Iris pigment epithelial cell (primary cell): ENCODE data around the gene USB1.
"Not testable (repeated sequence)": the region's sequence is repeated elsewhere in the genome, so short reads cannot be mapped to it uniquely, and the experiment has no call there.

Experiments used
- DNase-seq: peaks from one replicate; pipeline ENCODE4 v3.0.0-alpha.2; 2011; ENCODE audit warnings: low read depth

USB1 gene

DNA sequence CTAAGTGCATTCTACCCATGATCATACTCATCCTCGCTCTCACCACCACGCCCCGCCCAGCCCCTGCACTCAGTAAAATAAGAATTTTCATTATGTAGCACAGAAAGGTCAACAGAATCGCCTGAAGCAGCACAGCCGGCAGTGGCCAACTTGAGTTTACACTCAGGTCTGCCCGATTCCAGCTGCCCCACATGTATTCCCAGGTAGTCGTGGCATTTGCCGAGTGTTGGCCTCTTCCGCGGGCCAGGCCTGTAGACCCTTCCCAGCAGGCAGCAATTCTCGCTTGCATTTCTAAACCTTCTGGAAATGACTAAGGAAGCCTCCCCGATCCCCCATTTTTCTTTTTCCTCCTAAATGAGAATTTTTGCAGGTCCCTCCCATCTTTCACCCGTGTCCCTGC is 30.9 kb upstream of the USB1 start:
- DNase-seq, result no peak

DNA sequence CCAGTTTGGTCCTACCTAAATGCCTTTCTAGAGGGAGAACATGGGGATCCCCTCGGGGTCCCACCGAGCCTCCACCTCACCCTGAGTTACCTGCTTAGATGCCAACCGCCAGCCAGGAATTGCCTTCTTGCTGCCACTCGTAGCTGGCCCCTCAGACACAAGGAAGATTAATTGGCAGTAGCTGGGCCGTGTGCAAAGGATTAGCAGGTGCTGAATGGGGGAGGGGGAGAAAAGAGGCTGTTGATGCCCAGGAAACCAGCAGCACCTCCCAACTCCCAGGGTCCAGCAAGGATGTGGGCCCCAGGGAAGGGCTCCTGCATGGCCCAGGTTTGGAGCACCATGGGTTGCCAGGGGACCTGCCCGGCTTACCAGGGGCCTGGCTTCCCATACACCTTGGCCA is 30.2 kb upstream of the USB1 start, which contains the start of gene CNGB1:
TSS of gene CNGB1 (minus strand) at position 159 of the 400 bp plus-strand sequence. CDS start 3,842 bp downstream, outside the sequence.
- DNase-seq, result no peak

DNA sequence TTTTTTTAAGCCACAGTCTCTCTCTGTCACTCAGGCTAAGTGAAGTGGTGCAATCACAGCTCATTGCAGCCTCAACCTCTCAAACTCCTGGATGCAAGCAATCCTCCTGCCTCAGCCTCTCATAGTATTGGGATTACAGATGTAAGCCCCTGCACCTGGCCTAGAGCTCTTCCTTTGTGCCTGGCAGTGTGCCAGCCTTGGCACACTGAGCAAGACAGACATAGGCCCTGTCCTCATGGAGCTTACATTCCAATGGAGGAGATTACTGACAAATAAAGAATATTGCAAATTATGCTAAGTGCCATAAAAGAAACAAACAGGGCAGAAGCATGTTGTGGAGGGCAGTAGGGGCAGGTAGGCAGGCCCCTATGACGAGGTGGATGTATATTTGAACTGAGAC is 29.4 kb upstream of the USB1 start:
- DNase-seq, result no peak

DNA sequence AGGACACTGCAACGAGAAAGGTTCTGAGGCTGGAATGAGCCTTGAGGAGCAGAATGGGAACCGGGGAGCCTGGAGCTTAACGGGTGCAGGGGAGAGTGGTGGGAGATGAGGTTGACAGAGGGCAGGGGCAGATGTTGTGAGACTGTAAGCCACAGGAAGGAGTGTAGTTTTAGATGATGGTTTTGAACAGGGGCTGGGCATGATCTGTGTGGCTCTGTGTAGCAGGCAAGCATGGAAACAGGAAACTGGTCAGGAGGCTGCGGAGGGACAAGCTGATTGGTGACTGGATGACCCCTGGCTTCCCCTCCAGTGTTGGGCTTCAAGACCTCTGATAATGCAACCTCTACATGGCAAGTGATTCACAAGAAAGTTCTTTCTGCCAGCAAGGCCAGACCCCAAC is 28.9 kb upstream of the USB1 start:
- no peak for DNase-seq

DNA sequence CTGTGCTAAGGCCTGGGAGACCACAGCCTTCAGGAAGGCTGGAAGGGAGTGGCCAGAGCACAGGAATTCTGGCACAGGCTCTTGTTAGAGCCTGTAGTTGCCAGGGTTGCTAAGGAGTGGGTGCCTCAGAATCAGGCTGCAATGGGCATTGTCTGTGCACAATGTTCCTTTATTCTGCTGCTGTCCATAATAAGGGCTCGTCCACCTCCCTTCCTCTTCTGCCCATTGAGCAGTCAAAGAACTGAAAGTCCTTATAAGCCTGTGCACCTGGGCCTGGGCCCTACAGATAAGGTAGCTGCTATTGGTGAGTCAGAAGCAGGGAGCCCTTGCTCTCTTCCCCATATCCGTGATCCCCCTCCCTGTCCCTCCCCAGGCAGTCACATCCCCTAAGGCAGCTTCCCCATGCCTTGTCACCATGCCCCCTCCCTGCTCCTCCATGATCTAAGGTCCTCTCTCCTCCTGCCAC is 24.8 kb upstream of the USB1 start:
- DNase-seq, result no peak

DNA sequence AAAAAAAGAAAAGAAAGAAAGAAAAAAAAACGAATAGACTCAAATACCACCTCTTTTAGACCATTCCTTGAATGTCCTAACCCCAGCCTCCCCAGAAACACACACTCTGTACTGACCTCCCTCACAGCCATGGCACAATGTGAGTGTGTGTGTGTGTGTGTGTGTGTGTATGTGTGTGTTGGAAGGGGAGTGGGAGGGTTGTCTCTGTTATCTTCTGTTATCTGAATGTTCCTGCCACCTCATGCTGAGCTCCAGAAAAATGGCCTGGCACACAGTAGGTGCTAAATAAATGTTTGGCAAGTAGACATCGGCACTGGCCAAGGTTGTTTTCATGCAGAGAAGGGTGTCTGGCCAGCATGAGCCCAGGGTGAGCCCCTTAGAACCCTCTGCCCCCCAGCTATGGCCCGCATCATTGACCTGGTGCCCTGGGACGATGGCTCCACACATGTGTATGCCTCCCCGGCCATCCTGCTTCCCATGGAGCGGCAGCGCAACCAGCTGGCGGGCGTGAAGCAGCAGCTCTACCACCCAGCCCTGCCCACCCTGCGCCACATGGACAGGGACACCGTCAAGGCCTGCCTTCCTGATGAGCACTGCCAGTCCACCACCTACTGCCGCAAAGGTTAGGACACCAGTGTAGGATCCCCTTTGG is 23.7 kb upstream of the USB1 start:
- no peak for DNase-seq

DNA sequence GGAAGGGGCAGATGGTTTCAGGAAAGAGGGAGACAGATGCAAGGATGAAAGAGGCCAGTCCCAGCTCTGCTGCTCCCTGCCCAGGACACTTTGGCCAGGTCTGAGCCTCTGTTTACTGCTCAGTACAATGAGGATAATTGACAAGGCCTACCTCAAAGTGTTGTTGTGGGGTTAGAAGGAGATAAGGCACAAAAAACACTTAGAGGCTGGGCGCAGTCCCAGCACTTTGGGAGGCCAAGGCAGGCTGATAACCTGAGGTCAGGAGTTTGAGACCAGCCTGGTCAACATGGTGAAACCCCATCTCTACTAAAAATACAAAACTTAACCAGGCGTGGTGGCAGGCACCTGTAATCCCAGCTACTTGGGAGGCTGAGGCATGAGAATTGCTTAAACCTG is 23.1 kb upstream of the USB1 start:
- DNase-seq, result not testable (repeated sequence)

DNA sequence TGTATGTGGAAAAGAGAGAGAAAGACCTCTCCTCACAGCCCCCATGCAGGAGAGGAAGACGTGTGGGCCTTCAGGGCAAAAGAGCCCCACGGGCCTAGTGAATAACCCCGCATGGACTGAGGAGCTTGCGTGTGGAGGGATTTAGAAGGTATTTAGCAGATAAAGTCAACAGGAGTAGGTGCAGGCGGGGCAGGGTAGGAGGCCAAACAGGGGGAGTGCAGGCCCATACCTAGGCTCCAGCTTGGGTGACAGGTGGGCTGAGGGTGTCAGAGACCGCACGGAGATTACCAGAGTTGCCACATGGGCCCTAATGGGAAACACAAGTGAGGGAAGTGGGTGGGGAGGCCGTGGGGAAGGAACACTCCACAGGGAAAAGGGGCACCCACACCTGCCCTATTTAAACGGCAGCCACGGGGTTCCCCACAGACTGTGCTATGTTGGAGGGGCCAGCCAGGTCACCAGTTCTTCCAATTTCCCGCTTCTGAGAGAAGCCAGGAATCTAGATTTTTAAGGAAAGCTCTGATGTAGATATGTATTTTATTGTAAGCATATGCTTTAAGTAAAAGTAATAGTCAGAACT is 22.1 kb upstream of the USB1 start:
- DNase-seq, result no peak

DNA sequence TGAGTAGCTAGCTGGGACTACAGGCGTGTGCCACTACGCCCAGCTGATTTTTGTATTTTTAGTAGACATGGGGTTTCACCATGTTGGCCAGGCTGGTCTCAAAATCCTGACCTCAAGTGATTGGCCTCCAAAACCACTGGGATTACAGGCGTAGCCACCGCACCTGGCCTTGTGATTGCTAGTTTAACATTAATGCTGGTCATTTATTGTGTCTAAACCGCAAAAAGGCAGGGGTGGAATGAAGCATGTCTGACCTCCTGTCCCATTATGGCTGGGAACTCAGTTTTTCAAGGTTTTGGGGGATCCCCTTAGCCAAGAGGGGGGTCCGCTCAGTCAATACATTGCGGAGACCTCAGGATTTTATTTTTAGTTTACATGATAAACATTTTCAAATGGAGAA is 19.6 kb upstream of the USB1 start:
- no peak for DNase-seq

DNA sequence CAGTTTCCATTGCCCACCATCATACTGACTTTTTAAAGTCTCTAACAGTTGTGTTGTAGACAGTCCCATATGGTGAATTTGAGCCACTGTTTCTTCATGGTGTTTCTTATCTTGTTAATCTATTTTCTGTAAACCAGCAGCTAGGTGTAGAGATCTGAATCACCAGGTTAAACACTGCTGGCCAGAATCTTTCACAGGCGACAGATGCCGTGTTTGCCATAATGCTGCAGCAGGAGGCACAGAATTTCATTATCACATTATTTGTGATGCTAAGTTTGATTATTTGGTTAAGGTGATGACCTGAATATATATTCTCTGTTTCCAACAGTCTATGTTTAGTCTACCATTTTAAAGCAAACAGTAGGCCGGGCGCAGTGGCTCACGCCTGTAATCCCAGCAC is 18.8 kb upstream of the USB1 start:
- no peak for DNase-seq

DNA sequence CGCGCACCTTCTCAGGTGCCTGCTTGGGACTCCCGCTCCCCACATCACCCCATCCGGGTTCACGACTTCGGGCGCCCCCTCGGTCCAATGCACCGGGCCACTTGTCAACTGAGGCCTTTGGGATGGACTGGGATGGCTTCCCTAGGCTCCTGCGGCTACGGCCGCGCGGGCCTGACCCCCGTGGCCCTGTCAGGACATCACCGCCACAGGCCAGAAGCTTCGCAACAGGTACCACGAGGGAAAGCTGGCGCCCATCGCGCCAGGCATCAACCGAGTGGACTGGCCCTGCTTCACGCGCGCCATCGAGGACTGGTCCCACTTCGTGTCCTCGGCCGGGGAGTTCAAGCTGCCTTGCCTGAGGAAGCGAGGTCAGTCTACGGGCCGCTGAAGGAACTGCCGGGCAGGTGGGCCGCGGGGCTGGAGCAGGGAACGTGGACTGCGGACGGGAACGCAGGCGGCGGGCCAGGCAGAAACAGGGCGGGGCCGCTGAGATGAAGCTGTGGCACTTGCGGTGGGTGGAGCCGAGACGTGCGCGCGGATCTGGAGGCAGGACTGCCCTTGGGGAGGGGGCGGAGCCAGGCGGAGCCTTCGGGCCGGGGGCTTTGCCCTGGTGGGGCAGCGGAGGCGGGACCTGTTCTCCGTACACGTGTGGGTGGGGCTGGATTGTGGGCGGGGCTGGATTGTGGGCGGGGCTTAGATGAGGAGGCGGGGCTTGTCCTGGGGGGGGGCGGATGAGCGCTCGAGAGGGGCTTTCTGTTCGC is 16.6 kb upstream of the USB1 start:
- DNase-seq, result peak; percentile 71

DNA sequence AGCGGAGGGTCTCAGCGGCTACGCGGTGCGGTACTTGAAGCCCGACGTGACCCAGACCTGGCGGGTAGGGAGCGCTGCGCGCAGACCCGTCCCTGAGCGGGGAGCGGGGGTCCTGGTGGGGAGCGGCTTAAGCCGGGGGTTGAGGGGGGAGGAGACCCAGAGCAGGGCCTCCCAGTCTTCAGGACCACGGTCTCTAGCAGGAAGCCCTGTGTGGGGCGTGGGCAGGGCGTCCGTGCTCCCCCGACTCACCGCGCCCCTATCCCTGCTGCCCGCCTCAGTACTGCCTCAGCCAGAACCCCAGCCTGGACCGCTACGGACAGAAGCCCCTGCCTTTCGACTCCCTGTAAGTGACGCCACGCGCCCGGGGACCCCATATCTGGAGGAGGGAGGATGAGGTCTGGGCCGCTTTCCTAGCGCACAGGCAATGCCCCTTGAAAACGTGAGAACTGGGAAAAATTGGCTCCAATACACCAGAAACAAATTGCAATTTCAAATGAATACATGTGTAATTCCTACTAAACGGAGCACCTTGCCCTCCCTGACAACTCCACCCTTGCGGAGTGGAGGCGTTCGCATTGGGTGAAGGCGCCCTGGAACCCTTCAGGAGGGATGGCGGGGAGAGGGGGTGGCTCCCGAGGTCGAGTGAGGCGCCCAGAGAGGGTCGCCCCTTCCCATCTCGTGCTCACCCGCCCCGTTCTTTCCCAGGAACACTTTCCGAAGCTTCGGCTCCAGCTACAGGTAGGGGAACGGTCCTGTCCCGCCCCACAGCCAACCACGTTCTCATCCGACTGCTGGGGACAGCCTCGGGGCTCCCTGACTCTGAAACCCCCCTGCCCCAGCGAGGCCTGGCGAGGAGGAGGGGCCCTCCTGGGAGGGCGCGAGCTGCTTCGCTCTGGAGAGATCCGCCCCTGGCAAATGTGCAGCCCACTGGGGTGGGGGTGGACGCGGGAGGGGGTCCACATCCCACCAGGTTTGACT is 15.7 kb upstream of the USB1 start:
- DNase-seq, result no peak

DNA sequence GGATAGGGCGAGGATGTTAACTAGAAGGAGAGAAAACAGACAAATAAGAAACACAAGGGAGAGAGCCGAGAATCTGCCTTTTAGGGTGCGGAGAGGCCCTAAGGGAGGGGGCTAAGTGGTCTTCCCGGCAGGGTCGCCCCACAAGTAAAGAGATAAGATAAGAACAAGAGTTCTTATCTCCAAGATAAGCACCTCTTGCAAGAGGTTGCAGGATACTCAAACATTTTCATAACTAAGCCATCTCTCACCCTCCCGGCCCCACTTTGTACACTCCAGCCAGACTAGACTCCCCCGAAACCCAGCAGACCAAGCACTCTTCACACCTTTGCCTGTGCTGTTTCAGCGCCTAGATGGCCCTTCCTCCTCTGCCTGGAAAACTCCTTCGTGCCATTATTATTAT is 15.0 kb upstream of the USB1 start:
- DNase-seq, result no peak

DNA sequence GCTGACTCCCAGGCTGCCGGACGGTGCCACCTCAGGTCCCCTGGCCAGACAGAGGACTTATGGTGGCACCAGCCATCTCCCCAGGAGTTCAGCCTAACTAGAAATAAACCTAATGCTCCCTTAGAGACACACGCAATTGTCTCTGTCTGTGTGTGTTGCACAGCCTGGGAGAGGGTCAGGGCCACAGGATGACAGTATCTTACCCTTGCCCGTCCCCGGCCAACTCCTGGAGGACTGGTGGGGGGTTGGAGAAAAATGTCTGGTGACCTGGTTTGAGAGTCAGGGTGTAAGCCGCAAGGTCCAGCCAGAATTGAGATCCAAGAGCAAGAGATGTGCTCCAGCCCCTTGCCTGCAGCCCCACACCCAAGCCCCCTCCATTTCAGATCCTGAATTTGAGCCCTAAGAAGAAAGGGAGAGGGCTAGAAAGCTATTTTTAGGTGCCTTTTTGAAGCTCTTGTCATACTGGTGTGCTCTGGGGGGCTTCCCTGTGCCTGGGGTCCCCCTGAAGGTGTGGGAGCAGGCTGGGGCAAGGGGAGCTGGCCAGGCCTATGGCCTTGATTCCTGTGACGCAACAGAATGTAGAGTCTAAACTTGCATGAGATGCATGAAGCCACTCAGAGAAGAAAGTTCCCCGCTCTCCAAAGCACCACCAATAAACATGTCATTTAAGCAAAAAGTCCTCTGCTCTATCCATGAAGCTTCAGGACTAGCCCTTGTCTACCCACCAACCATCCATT is 13.6 kb upstream of the USB1 start:
- DNase-seq, result no peak

DNA sequence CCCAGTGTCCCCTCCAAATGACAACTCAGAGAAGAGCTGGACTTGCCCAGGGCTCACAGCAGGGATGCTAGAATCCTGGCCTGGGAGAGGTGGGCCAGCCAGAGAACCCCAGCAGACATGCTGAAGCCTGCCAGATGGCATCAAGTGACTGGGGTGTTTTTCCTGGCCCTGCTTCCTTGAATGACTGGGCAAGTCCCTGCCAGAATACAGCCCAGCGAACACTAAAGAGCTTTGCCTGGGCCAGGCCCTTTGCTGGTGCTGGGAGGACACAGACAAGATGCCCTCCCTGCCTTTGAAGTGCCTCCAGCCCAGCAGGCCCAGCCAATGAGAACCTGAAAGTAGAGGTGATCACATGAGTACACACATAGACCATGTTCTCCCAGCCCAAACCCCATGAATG is 12.3 kb upstream of the USB1 start:
- no peak for DNase-seq

DNA sequence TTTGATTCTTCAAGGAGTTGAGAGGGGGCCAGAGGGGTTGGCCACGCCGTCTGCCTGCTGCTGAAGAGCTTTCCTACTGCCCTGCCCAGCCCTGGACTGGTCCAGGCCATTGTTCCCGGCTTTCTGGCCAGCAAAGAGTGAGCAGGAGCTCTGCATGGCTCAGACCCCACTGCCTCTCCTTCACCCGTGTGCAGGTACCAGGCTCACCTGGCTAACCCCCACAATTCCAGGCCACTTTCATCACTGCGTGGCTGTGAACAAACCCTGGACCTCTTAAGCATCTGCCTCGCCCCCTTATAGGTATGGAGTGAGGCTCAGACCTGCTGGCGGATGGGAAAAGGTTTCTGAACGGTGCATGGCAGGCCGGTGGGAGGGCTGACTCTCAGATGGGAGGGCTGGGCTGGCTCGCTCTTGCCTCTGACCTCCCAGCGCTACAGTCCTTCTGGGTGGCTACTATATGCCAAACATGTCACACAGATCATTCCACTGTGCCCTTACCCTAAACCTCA is 9.6 kb upstream of the USB1 start:
- DNase-seq, result no peak

DNA sequence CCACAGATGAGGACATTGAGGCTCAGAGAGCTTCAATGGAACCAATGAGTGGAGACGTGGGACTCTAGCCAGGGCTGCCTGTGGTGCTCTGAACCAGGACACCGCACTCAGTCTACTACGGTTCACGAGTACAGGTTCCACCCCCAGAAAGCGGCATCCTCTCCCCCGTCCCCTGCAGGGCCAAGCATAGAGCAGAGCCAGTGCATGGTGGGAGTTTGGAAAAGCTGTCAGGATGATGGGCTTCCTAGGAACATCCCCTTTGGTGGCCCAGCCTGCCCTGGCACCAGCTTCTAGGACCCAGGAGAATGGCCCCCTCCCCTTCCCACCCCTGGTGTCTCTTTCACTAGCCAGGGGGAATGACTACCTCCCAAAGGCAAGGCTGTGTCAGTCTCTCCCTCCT is 9.1 kb upstream of the USB1 start:
- no peak for DNase-seq

DNA sequence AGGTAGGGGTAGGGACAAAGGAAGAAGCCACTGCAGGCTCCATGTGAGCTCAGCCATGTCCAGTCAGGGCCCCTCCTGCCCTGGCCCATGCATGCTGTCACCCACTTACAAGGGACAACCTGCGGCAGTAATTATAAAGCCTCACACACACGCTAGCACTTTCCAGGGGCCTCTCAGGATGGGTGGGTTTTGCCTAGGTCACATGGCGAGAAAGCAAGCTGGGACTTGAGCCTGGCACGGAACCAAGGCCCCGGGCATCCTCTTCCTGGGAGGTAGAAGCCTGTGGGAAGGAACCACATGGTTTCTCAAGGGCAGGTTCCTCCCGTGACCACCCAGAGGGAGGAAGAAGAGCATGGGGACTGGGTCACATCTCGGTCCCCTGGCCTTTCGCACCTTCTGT is 7.8 kb upstream of the USB1 start:
- no peak for DNase-seq

DNA sequence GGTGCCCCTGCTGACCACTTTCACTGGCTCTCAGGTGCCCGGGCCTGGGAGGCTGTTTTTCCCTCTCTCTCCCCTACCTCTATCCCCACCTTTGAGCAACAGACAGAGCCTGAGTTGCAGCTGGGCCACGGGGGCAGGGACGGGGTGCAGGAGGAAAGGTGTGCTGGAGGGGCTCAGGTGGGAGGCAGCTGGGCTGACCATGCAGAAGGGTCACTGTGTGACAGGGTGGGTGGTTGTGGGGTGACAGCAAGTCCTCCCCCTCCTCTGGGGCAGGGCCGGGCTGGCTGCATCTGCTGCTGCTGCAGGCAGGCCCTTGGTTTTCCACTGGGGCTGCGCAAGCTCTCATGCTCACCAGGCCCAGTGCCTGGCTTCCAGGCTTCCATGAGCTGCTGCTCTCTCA is 7.3 kb upstream of the USB1 start:
- no peak for DNase-seq

DNA sequence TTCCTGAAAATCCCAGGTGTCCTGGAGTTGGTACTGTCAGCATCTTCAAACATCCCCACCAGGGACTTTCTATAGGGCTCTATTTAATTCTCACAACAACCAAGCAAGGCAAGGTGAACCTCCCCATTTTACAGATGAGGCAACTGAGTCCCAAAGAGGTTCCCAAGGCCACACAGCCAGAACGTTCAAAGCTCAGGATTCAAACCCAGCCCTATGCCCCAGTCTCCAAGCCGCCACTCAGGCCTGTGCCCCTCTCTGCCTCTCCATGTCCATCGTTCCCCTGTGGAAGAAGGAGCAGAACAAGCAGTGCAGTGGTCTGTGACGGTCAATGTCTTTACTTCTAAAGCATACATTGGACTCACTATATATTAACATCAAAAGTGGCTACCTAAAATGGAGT is 6.8 kb upstream of the USB1 start:
- no peak for DNase-seq

DNA sequence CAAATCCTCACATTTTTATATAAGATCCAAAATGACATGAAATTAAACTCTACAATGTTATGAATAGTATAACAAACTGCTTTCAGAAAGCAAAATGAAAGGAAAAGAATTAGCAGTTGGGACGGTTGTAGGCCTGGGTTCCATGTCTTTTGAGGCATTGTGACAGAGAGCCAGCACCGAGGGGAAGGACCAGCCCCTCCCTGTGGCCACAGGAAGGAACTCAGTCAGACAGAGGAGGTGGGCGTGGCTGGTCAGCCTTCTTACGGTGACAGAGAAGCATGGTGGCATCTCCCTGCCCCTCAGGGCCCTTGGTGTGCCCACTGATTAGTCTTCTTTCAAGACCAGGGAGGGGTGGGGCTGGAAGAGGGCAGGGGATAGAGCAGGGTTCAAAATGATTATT is 6.4 kb upstream of the USB1 start:
- DNase-seq, result peak; percentile 51
